ENCODE measurements around the gene WARS2.

WARS2 gene

DNA sequence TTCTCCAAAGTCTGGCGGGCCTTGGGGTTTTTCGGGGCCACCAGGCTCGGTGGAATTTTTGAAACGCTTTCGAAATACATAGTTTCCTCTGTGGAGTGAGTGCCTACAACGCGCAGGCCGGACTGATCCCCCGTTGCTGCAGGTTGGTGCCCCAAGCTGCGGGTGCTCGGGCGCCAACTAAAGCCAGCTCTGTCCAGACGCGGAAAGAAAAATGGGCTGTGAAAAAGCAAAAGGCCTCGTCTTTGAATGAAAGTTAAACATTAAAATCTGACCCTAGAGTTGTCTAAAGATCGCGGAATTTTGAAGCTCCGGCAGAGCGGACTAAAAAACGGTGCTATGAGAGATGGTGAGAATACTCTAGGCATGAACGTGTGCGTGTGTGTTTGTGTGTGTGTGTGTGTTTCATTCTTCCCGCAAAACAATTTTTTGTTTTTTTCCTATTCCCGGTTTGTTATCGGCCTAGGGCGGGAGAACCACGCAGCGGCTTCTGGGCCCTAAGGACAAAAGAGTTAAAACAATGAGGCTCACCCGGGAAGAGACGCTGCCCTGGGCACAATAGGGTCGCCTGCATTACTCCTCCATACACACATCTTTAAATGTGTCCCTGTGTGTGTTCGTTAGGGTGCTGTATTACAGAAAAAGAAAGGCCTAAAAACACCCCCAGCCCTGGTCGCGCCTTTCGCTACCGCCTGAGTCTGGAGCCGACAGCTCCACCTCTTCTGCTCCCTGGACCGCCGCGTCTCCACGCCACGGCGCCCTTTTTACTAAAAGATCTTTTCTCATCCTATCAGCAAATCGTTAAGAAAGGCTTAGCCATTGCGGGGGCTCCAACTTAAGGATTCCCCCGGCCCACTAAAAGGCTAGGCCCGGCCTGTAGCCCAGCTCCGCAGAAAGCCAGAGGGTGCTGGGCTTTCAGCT is 155.5 kb downstream of the WARS2 start:
- Histone ChIP-seq H3K36me3 (ENCODE audit: insufficient read depth, insufficient read length, low read length) (peaks cover 19% of the 10 kb centered on the region), H3K4me1 (ENCODE audit: insufficient read depth, insufficient read length) (peaks cover 4% of the 10 kb centered on the region), H3K4me3 (ENCODE audit: insufficient read length, low read depth) (no peak overlapping the region), H3K9ac (ENCODE audit: insufficient read length, low read depth) (no peak overlapping the region), H3K27me3 (ENCODE audit: insufficient read depth, insufficient read length) (peaks cover 33% of the 10 kb centered on the region), H3K9me3 (ENCODE audit: insufficient read depth, low read length) (peaks cover 31% of the 10 kb centered on the region; the same call in 1 of the 2 replicates)
- TF ChIP-seq YY1 (IDR thresholded peaks at IDR 0.05; ENCODE audit: insufficient read depth, insufficient read length), result no peak
- no peak for TF ChIP-seq SUZ12 (IDR thresholded peaks at IDR 0.05; ENCODE audit: extremely low read depth, insufficient read depth, insufficient read length)
- DNase-seq (ENCODE audit: low read depth, low spot score), result no peak

GRCh38 chr1:118984086-118984721 is 156.2 kb downstream of the WARS2 start:
- Histone ChIP-seq H3K4me3 (ENCODE audit: insufficient read length, low read depth) (no peak overlapping the region), H3K9ac (ENCODE audit: insufficient read length, low read depth) (no peak overlapping the region), H3K27me3 (ENCODE audit: insufficient read depth, insufficient read length) (peaks cover 26% of the 10 kb centered on the region)

GRCh38 chr1:118983558-118984041 is 156.9 kb downstream of the WARS2 start:
- no peak overlapping the region for H3K4me3 ChIP-seq (ENCODE audit: insufficient read length, low read depth)
- no peaks in the 10 kb centered on the region for H3K4me1 ChIP-seq (ENCODE audit: insufficient read depth, insufficient read length)
- H3K27me3 ChIP-seq (ENCODE audit: insufficient read depth, insufficient read length), result peaks cover 20% of the 10 kb centered on the region
- peaks cover 21% of the 10 kb centered on the region for H3K36me3 ChIP-seq (ENCODE audit: insufficient read depth, insufficient read length, low read length)
- H3K9ac ChIP-seq (ENCODE audit: insufficient read length, low read depth), result no peak overlapping the region
- H3K9me3 ChIP-seq (ENCODE audit: insufficient read depth, low read length), result peaks cover 38% of the 10 kb centered on the region; the same call in 1 of the 2 replicates
- no peak for TF ChIP-seq ZNF274 (IDR thresholded peaks at IDR 0.05; ENCODE audit: low read depth, low read length)
- TF ChIP-seq YY1 (IDR thresholded peaks at IDR 0.05; ENCODE audit: insufficient read depth, insufficient read length), result no peak
- no peak for TF ChIP-seq SUZ12 (IDR thresholded peaks at IDR 0.05; ENCODE audit: extremely low read depth, insufficient read depth, insufficient read length)
- no peak for DNase-seq (ENCODE audit: low read depth, low spot score)

More at GRCh38 chr1:118984086-118984721, 156.2 kb downstream of the WARS2 start:
- DNase-seq (ENCODE audit: low read depth, low spot score), result no peak
- peaks cover 21% of the 10 kb centered on the region for H3K36me3 ChIP-seq (ENCODE audit: insufficient read depth, insufficient read length, low read length)
- no peaks in the 10 kb centered on the region for H3K4me1 ChIP-seq (ENCODE audit: insufficient read depth, insufficient read length)
- TF ChIP-seq ZNF274 (IDR thresholded peaks at IDR 0.05; ENCODE audit: low read depth, low read length) (no peak), SUZ12 (IDR thresholded peaks at IDR 0.05; ENCODE audit: extremely low read depth, insufficient read depth, insufficient read length) (no peak), YY1 (IDR thresholded peaks at IDR 0.05; ENCODE audit: insufficient read depth, insufficient read length) (no peak)
- peaks cover 38% of the 10 kb centered on the region; the same call in 1 of the 2 replicates for H3K9me3 ChIP-seq (ENCODE audit: insufficient read depth, low read length)

DNA sequence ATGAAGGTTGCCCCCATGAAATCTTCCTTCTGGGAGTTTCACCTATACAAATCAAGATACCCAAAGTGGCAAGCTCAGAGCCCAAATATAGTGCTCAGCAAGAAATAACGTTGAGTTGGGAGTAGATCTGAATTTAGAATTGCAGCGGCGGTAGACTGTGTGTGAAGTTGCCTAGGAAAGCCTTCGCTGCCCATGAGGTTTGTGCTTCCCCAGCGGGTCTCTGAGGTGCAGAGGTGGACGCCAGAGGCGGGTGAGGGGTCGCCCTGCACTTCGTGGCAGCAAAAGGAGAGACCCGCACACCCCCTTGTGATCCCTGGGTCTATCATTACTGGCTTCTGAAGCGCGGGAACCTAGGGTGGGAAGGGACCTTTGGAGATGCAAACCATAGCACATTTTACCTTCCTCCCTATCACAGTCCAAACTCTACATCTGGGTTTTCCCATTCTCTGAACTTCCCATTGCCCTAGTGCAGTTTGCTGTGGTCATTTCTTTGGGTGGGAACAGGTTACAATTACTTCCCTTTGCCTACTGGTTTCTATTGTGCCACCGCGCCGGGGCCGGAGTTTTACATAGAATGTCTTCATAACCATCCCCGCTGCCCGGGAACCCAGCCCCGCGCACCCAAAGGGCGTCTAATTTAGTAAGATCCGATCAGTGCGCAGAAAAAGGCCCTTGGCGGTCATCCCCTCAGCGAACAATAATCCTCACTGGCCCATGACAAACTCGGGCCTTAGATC is 157.5 kb downstream of the WARS2 start:
- H3K27me3 ChIP-seq (ENCODE audit: insufficient read depth, insufficient read length), result peaks cover 17% of the 10 kb centered on the region
- no peak overlapping the region for H3K4me3 ChIP-seq (ENCODE audit: insufficient read length, low read depth)
- H3K4me1 ChIP-seq (ENCODE audit: insufficient read depth, insufficient read length), result no peaks in the 10 kb centered on the region
- no peak for DNase-seq (ENCODE audit: low read depth, low spot score)
- no peak for TF ChIP-seq ZNF274 (IDR thresholded peaks at IDR 0.05; ENCODE audit: low read depth, low read length)
- no peak for TF ChIP-seq YY1 (IDR thresholded peaks at IDR 0.05; ENCODE audit: insufficient read depth, insufficient read length)
- TF ChIP-seq SUZ12 (IDR thresholded peaks at IDR 0.05; ENCODE audit: extremely low read depth, insufficient read depth, insufficient read length), result no peak
- peaks cover 21% of the 10 kb centered on the region for H3K36me3 ChIP-seq (ENCODE audit: insufficient read depth, insufficient read length, low read length)
- peaks cover 38% of the 10 kb centered on the region; the same call in 1 of the 2 replicates for H3K9me3 ChIP-seq (ENCODE audit: insufficient read depth, low read length)
- H3K9ac ChIP-seq (ENCODE audit: insufficient read length, low read depth), result no peak overlapping the region

DNA sequence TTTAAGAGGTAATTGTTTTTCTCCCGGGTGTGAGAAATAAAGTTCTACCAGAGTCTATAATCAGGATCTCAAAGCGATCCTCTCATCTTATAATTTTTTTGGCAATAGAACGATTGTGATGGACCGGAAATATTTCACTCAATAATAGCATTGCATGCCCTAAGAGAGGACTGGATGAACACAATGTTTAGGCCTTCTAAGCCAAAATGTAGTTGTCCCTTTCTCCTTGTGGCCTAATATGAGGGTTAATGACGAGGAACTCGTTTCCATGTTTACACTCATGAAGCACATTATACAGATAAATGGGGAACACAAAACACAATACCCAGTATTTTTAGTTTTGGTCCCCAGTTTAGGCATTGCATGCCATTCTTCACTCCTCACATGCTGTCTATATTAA is 158.2 kb downstream of the WARS2 start:
- H3K27me3 ChIP-seq (ENCODE audit: insufficient read depth, insufficient read length), result peaks cover 10% of the 10 kb centered on the region
- peaks cover 38% of the 10 kb centered on the region; the same call in 1 of the 2 replicates for H3K9me3 ChIP-seq (ENCODE audit: insufficient read depth, low read length)
- no peak for TF ChIP-seq ZNF274 (IDR thresholded peaks at IDR 0.05; ENCODE audit: low read depth, low read length)
- no peak for TF ChIP-seq SUZ12 (IDR thresholded peaks at IDR 0.05; ENCODE audit: extremely low read depth, insufficient read depth, insufficient read length)
- TF ChIP-seq YY1 (IDR thresholded peaks at IDR 0.05; ENCODE audit: insufficient read depth, insufficient read length), result no peak
- H3K9ac ChIP-seq (ENCODE audit: insufficient read length, low read depth), result no peak overlapping the region
- no peak overlapping the region for H3K4me3 ChIP-seq (ENCODE audit: insufficient read length, low read depth)
- no peaks in the 10 kb centered on the region for H3K4me1 ChIP-seq (ENCODE audit: insufficient read depth, insufficient read length)
- DNase-seq (ENCODE audit: low read depth, low spot score), result no peak
- H3K36me3 ChIP-seq (ENCODE audit: insufficient read depth, insufficient read length, low read length), result peaks cover 24% of the 10 kb centered on the region

GRCh38 chr1:118981436-118981835 is 159.0 kb downstream of the WARS2 start:
- no peak for DNase-seq (ENCODE audit: low read depth, low spot score)
- Histone ChIP-seq H3K4me3 (ENCODE audit: insufficient read length, low read depth) (no peak overlapping the region), H3K27me3 (ENCODE audit: insufficient read depth, insufficient read length) (peaks cover 2% of the 10 kb centered on the region), H3K9me3 (ENCODE audit: insufficient read depth, low read length) (peaks cover 38% of the 10 kb centered on the region; the same call in 1 of the 2 replicates), H3K9ac (ENCODE audit: insufficient read length, low read depth) (no peak overlapping the region), H3K4me1 (ENCODE audit: insufficient read depth, insufficient read length) (no peaks in the 10 kb centered on the region), H3K36me3 (ENCODE audit: insufficient read depth, insufficient read length, low read length) (peaks cover 24% of the 10 kb centered on the region)
- TF ChIP-seq YY1 (IDR thresholded peaks at IDR 0.05; ENCODE audit: insufficient read depth, insufficient read length) (no peak), ZNF274 (IDR thresholded peaks at IDR 0.05; ENCODE audit: low read depth, low read length) (no peak), SUZ12 (IDR thresholded peaks at IDR 0.05; ENCODE audit: extremely low read depth, insufficient read depth, insufficient read length) (no peak)
